Activated CD8-positive, alpha-beta memory T cell treated with anti-CD3 and anti-CD28 coated beads for 36 hours (primary cell): Measurements from ENCODE around the gene NKTR. TPM values are rescaled to one million over a fixed set of nuclear protein-coding genes. Genes with fewer than 3 reads are reported as not detected.

ENCODE experiments used
- CTCF ChIA-PET: fragments of 350-600 bp; sonication (Branson Sonifier 250); formaldehyde crosslinking; loops from one replicate; lab custom pipeline; 2021; ENCODE audit warnings: antibody characterized with exemption; lab: Charles Lee
- POLR2A ChIA-PET: fragments of 350-600 bp; sonication (Branson Sonifier 250); formaldehyde crosslinking; loops from one replicate; lab custom pipeline; 2021; ENCODE audit warnings: antibody characterized with exemption; lab: Charles Lee
- total RNA-seq, 2 experiments: library from RNA; stranded (reverse); gene quantifications; one replicate each; pipeline ENCODE4 v1.2.3, GENCODE V29; 2021

The NKTR gene
- total RNA-seq, 2 experiments from 2014 or later: 46.8 to 51.4 TPM

DNA sequence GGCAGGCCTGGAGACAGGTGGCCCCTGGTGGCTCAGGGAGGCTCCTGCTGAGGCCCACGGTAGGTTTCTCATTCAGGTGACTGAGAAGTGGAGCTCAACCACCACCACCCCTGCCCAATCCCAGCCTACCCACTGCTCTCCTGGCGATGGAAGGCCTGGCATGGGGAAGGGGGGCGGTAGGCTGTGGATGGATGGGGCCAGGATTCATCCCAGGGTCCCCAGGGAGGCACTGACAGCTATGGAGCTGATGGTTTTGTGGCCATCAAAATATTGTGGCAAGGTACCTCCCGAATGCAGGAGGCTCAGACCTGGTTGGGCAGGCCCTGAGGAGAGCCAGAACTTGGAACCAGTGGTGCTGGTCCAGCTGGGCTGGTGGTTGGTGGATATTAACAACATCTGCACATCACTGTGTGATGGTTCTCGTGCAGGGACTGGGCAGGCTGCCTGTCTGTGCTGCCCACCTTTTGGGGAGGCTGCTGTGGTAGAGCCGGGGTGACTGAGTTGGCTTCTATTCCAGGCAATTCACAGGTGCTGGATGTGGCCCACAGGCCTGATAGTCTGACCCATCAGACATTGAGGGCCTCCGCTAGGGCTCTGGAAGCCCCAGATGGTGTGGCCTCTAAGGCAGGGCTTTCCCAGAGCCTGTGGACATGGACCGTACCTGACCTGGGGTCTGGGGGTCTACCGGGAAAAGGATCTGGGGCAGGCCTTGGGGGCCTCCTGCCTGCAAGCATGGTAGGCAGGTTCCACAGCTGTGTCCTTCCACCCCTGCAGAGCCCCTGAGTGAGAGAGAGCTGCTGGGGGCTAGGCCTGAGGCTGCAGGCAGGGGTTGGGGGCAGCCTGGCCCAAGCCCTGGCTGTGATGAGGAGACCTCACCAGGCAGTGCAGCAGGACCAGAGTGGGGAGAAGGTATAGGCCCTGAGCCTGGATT, 56.5 kb downstream of the NKTR start:
- CTCF ChIA-PET: no interaction called here

DNA sequence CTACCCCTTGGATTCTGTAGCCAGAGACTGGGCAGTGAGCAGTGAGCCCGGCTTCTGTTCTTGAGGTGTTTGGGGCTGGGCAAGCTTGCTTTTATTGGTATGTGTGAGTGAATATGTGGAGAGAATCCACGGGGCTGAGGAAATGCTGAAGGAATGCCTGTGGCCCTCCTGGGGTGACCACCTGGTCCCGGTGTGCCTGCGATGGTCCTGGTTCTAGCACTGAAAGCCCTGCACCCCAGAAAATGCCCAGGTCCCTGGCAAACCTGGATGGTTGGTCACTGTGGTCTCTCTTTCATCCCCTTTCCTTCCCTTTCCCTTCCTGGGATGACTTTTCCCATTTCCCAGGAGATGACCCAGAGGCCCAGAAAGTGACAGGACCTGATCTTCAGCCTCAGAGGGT, 57.2 kb downstream of the NKTR start:
- ChIA-PET POLR2A (no interaction called here), CTCF (no interaction called here)

More for the DNA sequence above, 56.5 kb downstream of the NKTR start:
- POLR2A ChIA-PET: no interaction called here

DNA sequence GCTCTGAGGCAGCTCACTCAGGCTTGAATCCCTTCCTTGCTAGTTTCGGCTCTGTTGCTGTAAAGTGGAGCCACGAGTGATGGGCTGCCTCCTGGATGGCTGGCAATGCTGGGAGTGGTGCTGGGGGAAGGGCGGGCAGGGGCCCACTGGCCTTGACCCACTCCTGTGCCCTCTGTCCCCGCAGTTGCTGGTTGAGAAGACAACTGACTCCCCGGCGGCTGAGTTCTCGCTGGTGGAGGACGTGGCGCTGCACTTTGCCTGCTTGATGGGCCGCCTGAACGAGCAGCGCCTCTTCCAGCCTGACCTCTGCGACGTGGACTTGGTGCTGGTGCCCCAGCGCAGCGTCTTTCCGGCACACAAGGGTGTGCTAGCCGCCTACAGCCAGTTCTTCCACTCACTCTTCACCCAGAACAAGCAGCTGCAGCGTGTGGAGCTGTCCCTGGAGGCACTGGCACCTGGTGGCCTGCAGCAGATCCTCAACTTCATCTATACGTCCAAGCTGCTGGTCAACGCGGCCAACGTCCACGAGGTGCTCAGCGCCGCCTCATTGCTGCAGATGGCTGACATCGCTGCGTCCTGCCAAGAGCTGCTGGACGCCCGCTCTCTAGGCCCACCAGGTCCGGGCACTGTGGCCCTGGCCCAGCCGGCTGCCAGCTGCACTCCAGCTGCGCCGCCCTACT, 57.7 kb downstream of the NKTR start:
- CTCF ChIA-PET: no interaction called here

DNA sequence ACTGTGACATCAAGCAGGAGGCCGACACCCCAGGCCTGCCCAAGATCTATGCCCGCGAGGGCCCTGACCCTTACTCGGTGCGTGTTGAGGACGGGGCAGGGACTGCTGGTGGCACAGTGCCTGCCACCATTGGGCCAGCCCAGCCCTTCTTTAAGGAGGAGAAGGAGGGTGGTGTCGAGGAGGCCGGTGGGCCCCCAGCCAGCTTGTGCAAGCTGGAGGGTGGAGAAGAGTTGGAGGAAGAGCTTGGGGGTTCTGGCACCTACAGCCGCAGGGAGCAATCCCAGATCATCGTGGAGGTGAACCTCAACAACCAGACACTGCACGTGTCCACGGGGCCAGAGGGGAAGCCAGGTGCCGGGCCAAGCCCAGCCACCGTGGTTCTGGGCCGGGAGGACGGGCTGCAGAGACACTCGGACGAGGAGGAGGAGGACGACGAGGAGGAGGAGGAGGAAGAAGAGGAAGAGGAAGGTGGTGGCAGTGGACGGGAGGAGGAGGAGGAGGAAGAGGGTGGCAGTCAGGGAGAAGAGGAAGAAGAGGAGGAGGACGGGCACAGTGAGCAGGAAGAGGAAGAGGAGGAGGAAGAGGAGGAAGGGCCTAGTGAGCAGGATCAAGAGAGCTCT, 58.4 kb downstream of the NKTR start:
- ChIA-PET CTCF (no interaction called here), POLR2A (no interaction called here)

More for the DNA sequence above, 57.7 kb downstream of the NKTR start:
- POLR2A ChIA-PET: no interaction called here

DNA sequence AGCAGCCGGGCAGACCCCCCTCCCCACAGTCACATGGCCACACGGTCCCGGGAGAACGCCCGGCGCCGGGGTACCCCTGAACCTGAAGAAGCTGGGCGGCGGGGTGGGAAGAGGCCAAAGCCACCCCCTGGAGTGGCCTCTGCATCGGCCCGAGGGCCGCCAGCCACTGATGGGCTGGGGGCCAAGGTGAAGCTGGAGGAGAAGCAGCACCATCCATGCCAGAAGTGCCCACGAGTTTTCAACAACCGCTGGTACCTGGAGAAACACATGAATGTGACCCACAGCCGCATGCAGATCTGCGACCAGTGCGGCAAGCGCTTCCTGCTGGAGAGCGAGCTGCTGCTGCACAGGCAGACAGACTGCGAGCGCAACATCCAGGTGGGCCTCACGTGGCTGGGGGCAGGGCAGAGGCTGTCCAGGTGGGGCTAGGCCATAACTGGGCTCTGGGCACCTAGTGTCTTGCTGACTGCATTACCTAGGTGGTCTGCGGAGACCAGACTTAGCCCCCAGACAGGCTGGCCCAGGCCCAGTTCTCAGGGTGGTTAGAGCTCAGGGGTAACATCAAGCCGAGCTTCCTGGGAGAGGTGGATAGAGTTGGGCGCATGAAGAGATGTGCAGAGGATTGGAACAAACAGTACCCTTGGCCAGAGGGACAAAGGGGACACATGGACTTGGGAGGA, 59.1 kb downstream of the NKTR start:
- ChIA-PET POLR2A (no interaction called here), CTCF (no interaction called here)

DNA sequence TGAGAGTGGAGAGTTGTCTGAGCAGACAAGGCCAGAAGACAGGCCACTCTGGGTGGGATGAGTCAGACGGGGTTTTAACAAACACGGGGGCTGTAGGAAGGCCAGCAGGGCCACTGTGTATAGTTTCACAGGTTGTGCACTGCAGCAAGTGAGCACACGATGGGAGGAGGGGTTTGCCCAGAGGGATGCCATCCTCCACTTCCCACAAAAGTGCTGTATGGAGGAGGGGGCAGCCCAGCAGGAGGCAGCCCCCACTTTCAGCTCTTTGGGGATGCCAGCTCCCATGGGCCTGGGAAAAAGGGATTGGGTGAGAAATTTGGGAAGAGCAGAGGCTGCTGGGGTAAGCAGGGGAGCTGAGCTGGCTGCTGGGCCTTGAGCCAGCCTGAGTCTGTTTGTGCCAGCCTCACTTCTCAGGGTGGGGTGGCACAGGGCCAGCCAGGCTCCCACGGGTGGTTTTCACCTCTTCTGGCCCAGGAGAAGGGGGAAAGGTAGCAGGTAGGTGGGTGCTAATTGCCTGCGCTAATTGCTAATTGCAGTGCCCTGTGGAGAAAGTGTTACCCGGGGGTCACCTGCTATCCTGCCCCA, 59.7 kb downstream of the NKTR start:
- ChIA-PET POLR2A (no interaction called here), CTCF (no interaction called here)

DNA sequence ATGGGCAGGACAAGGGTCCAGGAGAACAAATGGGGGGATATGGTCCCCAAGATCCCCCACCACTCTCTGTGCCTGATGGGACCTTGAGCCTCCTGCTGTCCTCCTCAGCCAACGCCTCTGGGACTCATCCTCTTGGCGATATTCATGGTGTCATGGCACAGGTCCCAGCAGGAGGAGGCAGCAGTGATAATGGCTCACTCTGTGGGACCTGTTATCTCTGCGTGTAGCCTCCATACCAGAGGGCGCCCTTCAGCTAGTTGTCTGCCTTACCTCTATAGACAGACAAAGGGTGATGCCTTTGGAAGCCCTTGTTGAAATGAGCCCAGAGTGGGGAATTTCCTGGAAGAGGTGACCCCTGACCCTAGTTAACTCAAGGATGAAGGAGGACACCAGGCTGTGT, 60.4 kb downstream of the NKTR start:
- ChIA-PET CTCF (interaction anchor here (0.8 kb wide), 1 partner anchor 9 kb away, joined by 3 read pairs; no protein-coding TSS in a partner anchor), POLR2A (interaction anchor here (0.5 kb wide), 1 partner anchor 63 kb away, joined by 3 read pairs; no protein-coding TSS in a partner anchor)

DNA sequence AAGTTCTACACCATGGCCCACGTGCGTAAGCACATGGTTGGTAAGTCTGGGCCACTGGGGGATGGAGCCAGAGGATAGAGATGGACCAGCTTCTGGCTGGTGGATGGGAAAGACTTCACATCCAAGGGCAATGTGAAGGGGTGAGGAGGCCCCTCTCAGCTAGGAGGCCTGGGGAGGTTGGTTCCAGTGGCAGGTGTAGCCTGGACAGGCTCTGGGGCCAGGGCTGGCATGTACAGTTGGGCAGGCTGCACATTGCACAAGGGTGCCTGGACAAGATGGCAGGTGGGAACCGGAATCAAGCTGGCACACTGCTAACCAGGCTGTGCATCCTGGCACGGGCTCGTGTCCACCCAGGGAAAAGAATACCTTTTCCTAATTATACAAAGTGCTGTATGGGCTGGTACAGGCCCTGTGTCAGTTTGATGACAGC, 61.1 kb downstream of the NKTR start:
- POLR2A ChIA-PET: no interaction called here

DNA sequence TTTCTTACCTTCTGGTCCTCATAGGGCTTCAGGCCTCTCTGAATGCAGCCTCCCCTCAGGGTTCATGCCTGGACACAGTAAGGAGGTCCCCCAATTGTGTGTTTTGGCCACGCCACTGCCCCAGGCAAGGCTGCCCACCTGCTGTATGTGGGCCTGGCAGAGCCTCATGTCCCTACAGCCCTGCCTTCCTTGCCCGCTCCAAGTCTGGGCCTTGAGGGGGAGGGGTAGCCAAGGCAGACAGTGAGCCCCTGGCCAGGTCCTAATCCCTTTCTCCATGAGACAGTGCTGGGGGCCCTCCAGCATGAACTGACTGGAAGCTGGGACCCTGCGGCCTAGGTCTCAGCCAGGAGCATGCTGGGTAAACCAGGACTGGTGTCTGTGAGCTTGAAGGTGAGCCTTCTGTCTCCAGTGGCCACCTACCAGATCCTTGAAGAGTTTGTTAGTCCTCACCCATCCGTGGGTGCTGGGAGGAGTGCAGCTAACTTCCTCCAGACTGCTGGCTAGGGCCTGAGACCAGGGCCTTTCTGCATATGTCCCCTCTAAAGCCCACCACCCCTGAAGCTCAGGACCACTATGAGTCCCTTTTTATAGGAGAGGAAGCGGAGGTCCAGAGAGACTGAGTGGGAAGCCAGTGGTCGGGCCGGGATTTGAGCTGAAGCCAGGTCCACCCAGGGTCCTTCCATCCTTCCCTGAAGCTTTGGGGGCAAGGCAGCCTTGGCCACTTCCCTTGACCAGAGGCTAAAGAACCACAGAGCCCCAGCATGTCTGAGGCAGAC, 61.7 kb downstream of the NKTR start:
- POLR2A ChIA-PET: interaction anchor here (0.5 kb wide), 1 partner anchor 14 kb away, joined by 3 read pairs; no protein-coding TSS in a partner anchor
- CTCF ChIA-PET: interaction anchor here (0.6 kb wide), 1 partner anchor 83 kb away, joined by 3 read pairs; no protein-coding TSS in a partner anchor

More for the DNA sequence above, 61.1 kb downstream of the NKTR start:
- CTCF ChIA-PET: interaction anchor here (0.8 kb wide), 1 partner anchor 10 kb away, joined by 3 read pairs; no protein-coding TSS in a partner anchor

DNA sequence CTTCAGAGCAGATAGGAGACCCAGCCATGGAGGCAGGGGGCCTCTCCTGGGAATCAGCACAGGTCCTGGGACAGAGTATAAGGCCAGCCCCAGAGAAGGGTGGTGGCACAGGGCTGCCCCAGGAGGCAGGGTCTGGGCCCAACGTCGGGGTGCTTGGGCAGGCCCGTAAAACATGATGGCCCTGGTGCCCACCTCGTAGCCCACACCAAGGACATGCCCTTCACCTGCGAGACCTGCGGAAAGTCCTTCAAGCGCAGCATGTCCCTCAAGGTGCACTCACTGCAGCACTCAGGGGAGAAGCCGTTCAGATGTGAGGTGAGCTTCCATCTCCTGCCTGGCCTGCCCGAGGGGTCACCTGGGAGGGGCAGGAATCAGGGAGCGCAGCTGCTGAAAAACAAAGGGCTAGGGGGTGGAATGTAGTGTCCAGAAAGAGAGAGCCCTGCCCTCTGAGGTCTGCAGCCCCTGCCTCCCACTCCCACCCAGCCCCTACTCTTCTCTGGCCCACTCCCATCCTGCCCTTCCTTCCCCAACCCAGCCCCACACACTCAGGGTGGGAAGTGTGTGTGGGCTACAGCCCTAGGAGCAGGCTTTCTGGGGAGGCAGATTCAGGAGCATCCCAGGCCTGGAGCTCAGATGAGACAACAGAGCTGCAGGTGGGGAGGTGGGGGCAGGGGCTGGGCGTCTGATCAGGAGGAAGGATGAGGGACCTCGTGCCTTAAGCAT, 62.5 kb downstream of the NKTR start:
- POLR2A ChIA-PET: interaction anchor here (0.5 kb wide), 1 partner anchor 14 kb away, joined by 3 read pairs; no protein-coding TSS in a partner anchor

DNA sequence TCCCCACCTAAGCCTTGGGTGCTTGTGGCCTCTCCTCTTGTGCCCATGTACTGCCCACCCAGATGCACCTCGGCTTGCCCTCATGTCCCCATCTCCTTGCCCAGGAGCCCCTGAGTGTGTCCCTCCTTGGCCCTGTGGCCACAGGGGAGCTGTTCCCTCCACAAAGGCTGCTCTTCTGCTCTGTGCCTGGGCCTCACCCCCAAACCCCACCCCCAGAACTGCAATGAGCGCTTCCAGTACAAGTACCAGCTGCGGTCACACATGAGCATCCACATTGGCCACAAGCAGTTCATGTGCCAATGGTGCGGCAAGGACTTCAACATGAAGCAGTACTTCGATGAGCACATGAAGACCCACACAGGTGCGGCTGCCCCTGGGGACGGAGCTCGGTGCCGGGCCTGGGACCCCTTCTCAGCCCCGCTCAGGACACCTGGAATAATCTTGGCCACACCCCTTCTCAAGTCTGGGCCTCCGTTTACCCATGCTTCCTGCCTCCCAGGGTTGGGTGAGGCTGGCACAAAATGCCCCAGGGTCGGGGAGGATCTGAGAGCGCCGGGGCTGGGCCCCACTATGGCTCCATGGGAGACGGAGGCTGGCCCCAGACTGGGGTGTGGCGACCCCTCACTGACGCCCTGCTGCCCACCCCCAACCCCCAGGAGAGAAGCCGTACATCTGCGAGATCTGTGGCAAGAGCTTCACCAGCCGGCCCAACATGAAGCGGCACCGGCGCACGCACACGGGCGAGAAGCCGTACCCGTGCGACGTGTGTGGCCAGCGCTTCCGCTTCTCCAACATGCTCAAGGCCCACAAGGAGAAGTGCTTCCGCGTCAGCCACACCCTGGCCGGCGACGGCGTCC, 63.3 kb downstream of the NKTR start:
- POLR2A ChIA-PET: no interaction called here
- CTCF ChIA-PET: no interaction called here

More for the DNA sequence above, 62.5 kb downstream of the NKTR start:
- CTCF ChIA-PET: interaction anchor here (0.6 kb wide), 1 partner anchor 82 kb away, joined by 3 read pairs; no protein-coding TSS in a partner anchor

DNA sequence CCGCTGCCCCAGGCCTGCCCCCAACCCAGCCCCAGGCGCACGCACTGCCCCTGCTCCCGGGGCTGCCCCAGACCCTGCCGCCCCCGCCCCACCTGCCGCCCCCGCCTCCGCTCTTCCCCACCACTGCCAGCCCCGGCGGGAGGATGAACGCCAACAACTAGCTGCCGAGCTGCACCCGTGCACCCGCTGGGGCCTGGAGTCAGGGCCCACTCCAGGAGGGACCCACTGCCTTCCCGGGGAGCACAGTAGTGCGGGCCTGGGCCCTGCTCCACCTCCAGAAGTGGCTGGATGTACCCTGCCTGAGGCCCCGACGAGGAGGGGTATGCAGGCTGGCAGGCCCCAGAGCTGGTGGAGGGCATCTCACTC, 63.9 kb downstream of the NKTR start:
- ChIA-PET CTCF (no interaction called here), POLR2A (no interaction called here)

DNA sequence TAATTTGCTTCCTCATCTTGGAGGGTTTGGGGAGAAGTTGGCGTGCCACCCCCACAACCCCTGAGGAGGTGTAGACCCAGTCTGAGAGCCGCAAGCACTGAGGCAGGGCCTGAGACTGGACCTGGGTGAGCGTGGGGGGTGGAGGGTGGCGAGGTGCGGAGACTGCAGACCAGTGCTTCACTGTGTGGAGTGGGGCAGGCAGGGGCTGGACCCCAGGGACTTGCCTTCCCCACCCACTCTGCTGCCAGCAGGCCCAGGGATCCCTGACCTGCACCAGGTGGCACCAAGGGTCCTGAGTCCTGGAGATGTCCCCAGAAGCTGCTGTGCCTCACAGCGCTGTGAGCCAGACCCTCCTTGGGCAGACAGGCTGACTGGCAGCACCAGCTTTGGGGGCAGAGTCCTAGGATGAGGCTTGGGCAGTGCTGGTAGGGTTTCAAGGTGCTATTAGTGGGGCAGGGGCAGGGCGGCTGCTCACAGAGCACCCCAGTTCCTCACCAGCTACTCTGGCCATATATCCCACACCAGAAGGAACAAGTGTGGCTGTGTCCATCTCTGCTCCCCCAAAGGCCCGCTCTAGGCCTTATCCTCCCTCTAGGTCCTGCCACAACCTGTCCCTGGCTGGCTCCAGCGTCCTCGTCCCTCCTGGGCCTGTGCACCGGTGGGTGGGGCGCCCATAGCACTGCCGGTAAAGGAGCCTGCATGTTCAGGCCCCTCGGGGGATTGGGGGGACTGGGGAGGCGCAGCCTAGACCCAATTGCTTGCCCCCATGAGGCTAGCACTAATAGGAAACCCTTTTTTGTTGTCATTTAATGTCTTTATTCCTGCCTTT, 64.8 kb downstream of the NKTR start:
- ChIA-PET POLR2A (no interaction called here), CTCF (interaction anchor here (1.5 kb wide), 1 partner anchor 79 kb away, joined by 4 read pairs; no protein-coding TSS in a partner anchor)

DNA sequence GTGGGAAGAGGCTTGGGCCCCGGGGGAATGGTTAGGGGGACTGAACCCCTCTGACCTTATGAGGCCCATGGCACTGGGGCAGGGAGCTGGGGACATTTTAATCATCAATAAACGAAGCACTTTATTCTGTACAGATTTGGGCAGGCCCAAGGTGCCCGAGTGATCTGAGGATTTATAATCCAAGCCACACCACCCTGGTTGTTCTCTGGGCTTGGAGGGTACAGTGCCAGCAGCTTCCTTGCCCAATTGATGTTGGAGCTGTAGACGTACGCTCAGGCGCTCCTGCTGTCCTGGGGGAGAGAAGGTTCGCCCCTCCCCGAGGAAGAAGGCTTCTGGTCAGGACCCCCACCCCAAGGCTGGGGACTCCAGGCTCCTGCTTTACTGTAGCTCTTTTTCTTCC, 65.5 kb downstream of the NKTR start:
- CTCF ChIA-PET: interaction anchor here (1.5 kb wide), 1 partner anchor 78 kb away, joined by 4 read pairs; no protein-coding TSS in a partner anchor
- POLR2A ChIA-PET: no interaction called here

DNA sequence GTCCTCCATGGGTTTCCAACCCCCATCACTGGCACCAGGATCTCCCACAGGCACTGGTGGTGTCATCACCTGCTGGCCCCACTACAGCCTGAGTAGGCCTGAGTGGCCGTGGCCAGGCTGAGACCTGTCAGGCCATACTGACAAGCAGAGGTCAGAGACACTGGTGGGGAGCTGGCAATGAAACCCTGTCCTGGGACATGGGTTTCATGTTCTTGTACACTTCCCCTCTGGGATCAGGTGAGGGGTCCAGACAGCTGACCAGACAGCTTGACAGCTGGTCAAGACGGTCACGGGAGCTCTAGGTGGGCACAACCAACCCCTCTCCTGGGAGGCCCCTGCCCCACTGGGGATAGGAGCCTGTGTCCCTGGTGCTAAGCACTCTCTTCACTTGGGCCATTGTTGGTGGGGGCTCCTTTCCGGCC, 66.1 kb downstream of the NKTR start:
- ChIA-PET CTCF (interaction anchor here (1.5 kb wide), 1 partner anchor 77 kb away, joined by 4 read pairs; no protein-coding TSS in a partner anchor), POLR2A (no interaction called here)
